Astrocyte of the spinal cord (primary cell): ENCODE data around the gene TRIM31.
"Not testable (repeated sequence)": the region's sequence is repeated elsewhere in the genome, so short reads cannot be mapped to it uniquely, and the experiment has no call there.

Source experiments
- DNase-seq: peaks from one replicate; pipeline ENCODE4 v3.0.0; 2011; ENCODE audit warnings: low read depth, low spot score
- H3K4me3 ChIP-seq: 2 replicates; pipeline ENCODE4 v1.5.1; 2011; ENCODE audit warnings: low read depth, mild to moderate bottlenecking, low read length, moderate library complexity
- CTCF ChIP-seq: IDR thresholded peaks from 2 replicates; pipeline ENCODE4 v1.5.1; 2012; ENCODE audit warnings: low read depth, mild to moderate bottlenecking, low read length, inconsistent platforms
- in situ Hi-C: cut with HindIII; loops from 2 replicates; pipeline ENCODE4 v1.10.0; 2017; ENCODE audit warnings: low sequenced_read_pairs

Gene TRIM31

GRCh38 chr6:30147096-30147495 is 34.2 kb upstream of the TRIM31 start:
- no peak for DNase-seq
- no peak for TF ChIP-seq CTCF
- no peak overlapping the region for H3K4me3 ChIP-seq
- in situ Hi-C loops = no loop called here

- TF ChIP-seq CTCF = no peak
- DNase-seq = no peak
- in situ Hi-C loops = no loop called here
Measured at GRCh38 chr6:30145818-30146217, 32.9 kb upstream of the TRIM31 start.

GRCh38 chr6:30144811-30145210 is 31.9 kb upstream of the TRIM31 start:
- in situ Hi-C loops = no loop called here
- TF ChIP-seq CTCF = no peak
- no peak overlapping the region for H3K4me3 ChIP-seq
- no peak for DNase-seq

More at GRCh38 chr6:30145818-30146217, 32.9 kb upstream of the TRIM31 start:
- no peak overlapping the region for H3K4me3 ChIP-seq

DNA sequence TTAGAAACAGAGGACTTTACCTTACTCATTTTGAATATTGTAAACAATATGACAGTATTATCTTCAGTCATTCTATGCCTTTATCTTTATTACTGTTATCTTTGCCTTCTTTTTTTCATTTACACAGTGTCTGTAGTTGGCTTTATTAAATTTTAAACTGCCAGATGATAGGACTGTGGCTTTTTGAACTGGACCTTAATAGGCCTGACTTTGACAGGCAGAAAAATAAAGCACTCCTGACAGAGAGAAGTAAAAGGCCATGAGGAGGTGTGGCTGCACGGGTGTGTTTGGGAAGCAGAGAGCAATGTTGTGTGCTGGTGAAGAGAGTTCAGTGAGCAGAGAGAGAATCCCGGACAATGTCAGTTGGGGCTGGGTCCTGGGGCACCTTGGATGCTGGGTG is 30.9 kb upstream of the TRIM31 start:
- no peak for TF ChIP-seq CTCF
- H3K4me3 ChIP-seq = no peak overlapping the region
- in situ Hi-C loops = no loop called here
- DNase-seq = no peak

- H3K4me3 ChIP-seq = no peak overlapping the region
- in situ Hi-C loops = no loop called here
- DNase-seq = no peak
- TF ChIP-seq CTCF = no peak
Measured at GRCh38 chr6:30142665-30143064, 29.8 kb upstream of the TRIM31 start.

DNA sequence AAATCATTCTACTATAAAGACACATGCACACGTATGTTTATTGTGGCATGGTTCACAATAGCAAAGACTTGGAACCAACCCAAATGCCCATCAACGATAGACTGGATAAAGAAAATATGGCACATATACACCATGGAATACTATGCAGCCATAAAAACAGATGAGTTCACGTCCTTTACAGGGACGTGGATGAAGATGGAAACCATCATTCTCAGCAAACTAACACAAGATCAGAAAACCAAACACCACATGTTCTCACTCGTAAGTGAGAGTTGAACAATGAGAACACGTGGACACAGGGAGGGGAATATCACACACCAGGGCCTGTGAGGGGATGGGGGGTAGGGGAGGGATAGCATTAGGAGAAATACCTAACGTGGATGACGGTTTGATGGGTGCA is 27.4 kb upstream of the TRIM31 start:
- in situ Hi-C loops, DNase-seq, H3K4me3 ChIP-seq: not testable (repeated sequence)

DNA sequence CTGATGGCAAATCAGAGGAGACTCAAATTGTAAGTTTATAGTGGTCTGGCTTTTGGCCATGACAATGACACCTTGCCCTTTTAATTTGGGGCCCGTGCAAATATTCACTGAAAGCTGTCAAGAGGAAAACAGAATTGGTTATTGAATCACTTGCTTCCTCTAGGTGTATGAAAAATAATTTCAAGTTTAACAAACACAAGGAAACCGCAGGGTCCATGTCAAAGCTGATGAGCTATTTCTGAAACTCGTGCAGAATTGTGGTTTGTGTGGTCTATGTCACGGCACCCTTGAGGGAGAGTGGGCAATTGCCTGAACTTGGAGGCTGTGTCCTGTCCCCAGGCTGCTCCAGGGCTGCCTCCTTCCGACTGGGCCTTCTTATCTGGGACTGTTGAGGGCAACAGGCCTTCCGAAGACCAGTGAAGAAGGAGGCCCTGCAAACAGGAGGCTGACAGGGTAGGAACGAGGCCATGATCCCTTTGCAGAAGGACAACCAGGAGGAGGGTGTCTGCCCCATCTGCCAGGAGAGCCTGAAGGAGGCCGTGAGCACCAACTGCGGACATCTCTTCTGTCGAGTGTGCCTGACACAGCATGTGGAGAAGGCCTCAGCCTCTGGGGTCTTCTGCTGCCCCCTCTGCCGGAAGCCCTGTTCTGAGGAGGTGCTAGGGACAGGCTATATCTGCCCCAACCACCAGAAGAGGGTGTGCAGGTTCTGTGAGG is 23.8 kb upstream of the TRIM31 start:
- H3K4me3 ChIP-seq = no peak overlapping the region
- no peak for DNase-seq
- TF ChIP-seq CTCF = no peak
- in situ Hi-C loops = no loop called here
